RPMI7951 (cell line): ENCODE data around the gene TNFAIP8L1. TPM values are rescaled to one million over a fixed set of nuclear protein-coding genes. Genes with fewer than 3 reads are reported as not detected.
A peak's percentile ranks its signal among the peaks of the same experiment; 100 is the strongest.
"Not testable (repeated sequence)": the region's sequence is repeated elsewhere in the genome, so short reads cannot be mapped to it uniquely, and the experiment has no call there.

Experiments
- DNase-seq: peaks from one replicate; pipeline ENCODE4 v3.0.0-alpha.2; 2012; ENCODE audit warnings: low read depth
- total RNA-seq: library from RNA; depleted of rRNA; stranded (reverse); fragments of >200 nt; shearing (Covaris generic); gene quantifications from 2 replicates; pipeline ENCODE4 v1.2.3, GENCODE V29; 2014; rRNA removed

The TNFAIP8L1 gene
- 7.7 and 11.8 TPM in 2 replicates for total RNA-seq

DNA sequence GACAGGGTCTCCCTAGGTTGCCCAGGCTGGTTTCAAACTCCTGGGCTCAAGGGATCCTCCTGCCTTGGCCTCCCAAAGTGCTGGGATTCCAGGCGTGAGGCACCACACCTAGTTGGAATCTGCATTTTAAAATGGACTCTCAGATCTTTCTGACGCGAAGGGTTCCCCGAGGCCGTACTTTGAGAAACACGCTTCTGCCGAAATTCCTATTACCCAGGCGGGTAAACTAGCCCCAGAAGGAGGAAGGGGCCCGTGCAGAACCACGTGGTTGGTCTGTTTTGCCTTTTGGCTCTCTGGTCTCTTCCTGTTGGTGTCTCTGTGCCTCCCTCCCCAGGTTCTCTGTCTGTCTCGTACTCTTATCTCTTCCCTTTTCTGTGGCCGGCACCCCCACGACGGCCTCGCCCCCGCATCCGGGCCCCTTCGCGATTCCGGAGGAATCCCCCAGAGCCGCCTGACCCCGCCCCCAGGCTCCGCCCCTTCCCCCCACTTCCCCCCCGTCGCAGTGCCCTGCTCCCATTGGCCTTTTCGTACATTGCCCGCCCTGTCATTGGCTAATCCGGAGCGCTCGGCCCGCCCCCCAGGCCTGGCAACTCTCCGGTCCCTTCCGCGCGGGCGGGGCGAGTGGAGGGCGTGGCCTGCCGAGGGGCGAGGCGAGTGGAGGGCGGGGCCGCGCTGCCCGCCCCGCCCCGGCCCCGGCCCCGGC lies at the start of gene TNFAIP8L1:
TNFAIP8L1 (plus strand) TSS at position 689 of the 703 bp plus-strand sequence. CDS start 12,354 bp downstream, outside the sequence.
- peak; percentile 93 for DNase-seq

DNA sequence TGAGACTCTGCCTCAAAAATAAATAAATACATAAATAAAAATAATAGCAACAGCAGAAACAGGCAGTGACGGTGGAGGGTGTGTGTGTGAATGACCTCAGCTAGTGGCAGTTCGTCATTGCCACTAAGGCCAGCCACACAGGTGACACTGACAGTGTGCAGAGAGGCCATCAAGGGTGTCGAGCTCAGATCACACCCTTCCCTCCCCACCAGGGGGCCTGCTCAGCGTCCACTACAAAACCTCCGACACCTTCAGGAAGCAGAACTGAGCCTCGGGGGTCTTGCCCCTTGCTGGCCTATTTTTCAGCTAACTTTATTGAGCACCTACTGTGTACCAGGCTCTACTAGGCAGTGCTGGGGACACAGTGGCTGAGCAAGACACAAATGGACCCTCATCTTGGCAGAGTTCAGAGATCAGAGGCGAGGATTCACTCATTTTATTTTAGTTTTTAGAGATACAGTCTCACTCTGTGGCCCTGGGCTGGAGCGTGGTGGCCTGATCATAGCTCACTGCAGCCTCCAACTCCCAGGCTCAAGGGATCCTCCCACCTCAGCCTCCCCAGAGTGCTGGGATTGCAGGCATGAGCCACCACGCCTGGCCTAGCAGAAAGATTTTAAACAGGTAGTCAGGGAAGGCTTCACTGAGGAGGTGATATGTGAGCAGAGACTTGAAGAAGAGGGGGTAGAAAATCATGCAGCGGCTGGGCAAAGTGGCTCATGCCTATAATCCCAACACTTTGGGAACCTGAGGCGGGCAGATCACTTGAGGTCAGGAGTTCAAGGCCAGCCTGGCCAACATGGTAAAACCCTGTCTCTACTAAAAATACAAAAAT lies 49.5 kb upstream of the TNFAIP8L1 start:
- no peak for DNase-seq

GRCh38 chr19:4590559-4590958 lies 48.8 kb upstream of the TNFAIP8L1 start:
- no peak for DNase-seq

GRCh38 chr19:4591320-4591719 lies 48.0 kb upstream of the TNFAIP8L1 start:
- no peak for DNase-seq

- no peak for DNase-seq
Measured at GRCh38 chr19:4592445-4592844, 46.9 kb upstream of the TNFAIP8L1 start.

DNA sequence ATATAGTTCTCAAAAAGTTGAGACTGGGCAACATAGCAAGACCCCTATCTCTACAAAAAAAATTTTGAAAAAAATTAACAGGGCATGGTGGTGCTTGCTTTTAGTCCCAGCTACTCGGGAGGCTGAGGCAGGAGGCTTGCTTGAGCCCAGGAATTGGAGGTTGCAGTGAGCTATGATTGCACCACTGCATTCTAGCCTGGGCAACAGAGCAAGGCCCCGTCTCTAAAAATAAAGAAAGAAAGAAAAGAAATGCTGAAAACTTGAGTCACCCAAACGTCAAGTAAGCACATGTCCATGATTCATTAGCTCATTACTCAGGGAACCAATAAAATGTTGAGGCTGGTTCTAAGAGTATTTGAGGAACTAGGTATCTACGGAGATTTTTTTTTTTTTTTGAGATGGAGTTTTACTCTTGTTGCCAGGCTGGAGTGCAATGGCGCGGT lies 45.9 kb upstream of the TNFAIP8L1 start:
- DNase-seq = peak; percentile 42

GRCh38 chr19:4594201-4594600 lies 45.1 kb upstream of the TNFAIP8L1 start:
- DNase-seq = no peak

DNA sequence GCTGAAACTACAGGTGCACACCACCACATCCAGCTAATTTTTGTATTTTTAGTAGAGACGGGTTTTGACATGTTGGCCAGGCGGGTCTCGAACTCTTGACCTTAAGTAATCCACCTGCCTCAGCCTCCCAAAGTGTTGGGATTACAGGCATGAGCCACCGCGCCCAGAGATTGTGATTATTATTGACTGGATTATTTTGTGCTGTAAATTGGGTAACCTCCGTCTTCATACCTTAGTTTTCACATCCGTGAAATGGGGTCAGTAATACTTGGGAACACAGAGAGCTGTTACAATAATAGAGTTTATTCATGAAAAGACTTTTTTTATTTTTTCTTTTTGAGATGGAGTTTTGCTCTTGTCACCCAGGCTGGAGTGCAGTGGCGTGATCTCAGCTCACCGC lies 44.2 kb upstream of the TNFAIP8L1 start:
- not testable (repeated sequence) for DNase-seq

- DNase-seq = no peak
Measured at GRCh38 chr19:4596033-4596904, 43.0 kb upstream of the TNFAIP8L1 start.

- DNase-seq = no peak
Measured at GRCh38 chr19:4597278-4597974, 41.9 kb upstream of the TNFAIP8L1 start.

- DNase-seq = peak; percentile 24
Measured at GRCh38 chr19:4597975-4598671, 41.2 kb upstream of the TNFAIP8L1 start.

GRCh38 chr19:4598712-4599111 lies 40.6 kb upstream of the TNFAIP8L1 start:
- no peak for DNase-seq

DNA sequence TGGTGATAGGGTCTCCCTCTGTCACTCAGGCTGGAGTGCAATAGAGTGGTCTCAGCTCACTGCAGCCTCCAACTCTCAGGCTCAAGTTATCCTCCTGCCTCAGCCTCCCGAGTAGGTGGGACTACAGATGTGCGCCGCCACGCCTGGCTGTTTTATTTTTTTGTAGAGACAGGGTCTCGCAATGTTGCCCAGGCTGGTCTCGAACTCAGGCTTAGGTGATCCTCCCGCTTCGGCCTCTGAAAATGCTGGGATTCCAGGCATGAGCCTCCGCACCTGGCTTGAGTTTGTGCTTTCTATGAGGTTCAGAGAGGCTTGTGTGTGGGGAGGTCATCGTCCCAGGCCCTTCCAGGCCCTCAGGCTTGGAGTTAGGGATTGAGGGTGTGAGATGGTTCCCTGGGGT lies 39.2 kb upstream of the TNFAIP8L1 start:
- no peak for DNase-seq

- DNase-seq = no peak
Measured at GRCh38 chr19:4600893-4601292, 38.4 kb upstream of the TNFAIP8L1 start.

DNA sequence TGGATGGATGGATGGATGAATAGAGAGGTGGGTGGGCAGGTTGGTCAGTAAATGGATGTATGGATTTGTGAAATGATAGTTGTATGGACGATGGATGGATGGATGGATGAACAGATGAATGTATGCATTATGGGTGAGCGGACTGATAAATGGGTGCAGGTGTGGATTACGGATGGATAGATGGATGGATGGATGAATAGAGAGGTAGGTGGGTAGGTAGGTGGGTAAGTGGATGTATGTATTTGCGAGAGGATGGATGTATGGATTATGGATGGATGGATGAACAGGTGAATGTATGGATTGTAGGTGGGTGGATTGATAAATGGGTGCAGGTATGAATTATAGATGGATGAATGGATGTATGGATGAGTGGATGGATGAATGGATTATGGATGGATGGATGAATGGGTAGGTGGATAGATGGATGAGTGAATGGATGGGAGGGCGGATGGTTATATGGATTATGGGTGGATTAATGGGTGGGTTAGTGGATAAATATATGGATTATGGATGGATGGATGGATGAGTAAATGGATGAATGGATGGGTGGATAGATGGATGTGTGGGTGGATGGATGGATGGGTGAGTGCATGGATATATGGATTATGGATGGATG lies 37.0 kb upstream of the TNFAIP8L1 start:
- DNase-seq = no peak

- DNase-seq = no peak
Measured at GRCh38 chr19:4602915-4603314, 36.4 kb upstream of the TNFAIP8L1 start.

DNA sequence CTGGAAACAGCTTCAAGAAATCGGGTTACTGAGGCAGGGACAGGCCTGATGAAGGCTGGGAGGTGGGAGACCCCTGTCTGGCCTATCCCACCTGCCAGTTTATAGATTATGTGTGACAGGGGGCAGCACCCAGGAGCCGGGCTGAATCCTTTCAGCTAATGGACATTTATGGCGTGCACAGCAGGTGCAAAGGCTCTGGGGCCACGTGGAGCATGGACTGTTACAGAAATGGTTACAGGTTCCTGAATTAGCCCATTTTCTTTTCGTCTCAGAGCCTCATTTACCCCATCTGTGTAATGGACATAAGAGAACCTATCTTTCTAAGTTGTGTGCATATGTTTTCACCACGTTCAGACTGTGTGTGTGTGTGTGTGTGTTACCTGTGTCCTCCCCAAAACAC lies 34.4 kb upstream of the TNFAIP8L1 start:
- no peak for DNase-seq

- DNase-seq = no peak
Measured at GRCh38 chr19:4606181-4606580, 33.1 kb upstream of the TNFAIP8L1 start.

GRCh38 chr19:4606921-4607678 lies 32.2 kb upstream of the TNFAIP8L1 start:
- no peak for DNase-seq
